Measurements from ENCODE around the gene PLCB1.

The PLCB1 gene

DNA sequence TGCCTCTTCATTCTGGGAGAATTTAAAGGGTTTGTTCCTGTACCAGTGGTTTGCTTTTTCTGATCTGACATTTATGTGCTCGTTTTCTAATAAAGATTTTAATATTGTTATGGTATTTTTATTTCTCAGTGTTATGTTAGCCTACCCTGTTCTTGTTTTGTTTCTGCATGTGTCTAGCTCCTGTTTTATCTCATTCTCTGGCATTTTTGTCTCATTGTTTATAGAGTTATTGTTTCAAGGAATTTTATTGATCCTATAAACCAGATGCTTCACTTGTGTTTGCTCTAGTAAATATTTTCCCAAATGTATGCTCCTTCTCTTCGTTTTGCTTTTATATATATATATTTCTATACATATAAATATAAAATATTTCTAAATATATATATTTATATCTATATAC, 152.8 kb downstream of the PLCB1 start:
- no peak for DNase-seq (ENCODE audit: low spot score)
- no CpG with 5 or more reads among the region's 2 CpGs for WGBS, 2 donors (ENCODE audit: extremely low coverage in 2 of 2, insufficient read length in 2 of 2, insufficient replicate concordance in 1 of 2)
- H2BK5ac ChIP-seq (ENCODE audit: low read length): no peak overlapping the region

DNA sequence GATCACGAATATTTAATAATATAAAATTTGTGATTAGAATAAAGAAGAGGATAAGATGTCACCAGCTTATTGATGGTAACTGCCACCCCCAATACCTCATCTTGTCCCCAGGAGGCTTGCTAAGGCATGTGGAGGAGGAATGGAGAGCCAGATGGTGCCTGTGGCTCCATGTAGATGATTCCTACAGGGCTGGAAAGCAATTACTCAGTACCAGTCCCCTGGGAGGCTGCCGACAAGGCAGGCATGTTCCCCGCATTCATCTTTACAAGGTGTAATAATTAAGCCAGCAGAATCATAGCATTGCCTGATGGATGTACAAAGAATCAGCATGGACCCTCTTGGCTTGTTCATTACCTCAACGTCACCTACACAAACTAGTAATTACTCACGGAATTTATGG, 155.3 kb downstream of the PLCB1 start:
- H2BK120ac ChIP-seq (ENCODE audit: low read depth, low read length): no peak overlapping the region
- H3K23ac ChIP-seq (ENCODE audit: low read depth, low read length, poor library complexity): no peak overlapping the region
- DNase-seq (ENCODE audit: low spot score): no peak
- no peak overlapping the region for H3K14ac ChIP-seq (ENCODE audit: low read length)
- no peak overlapping the region for H2BK12ac ChIP-seq (ENCODE audit: low read length)
- no peaks in the 10 kb centered on the region for H3K79me1 ChIP-seq (ENCODE audit: low read depth, low read length)
- H3K27me3 ChIP-seq (ENCODE audit: control insufficient read depth in 3 of 3, insufficient read depth in 3 of 3, low read depth in 1 of 3, low read length in 3 of 3): no peaks in the 10 kb centered on the region
- H4K91ac ChIP-seq (ENCODE audit: low read depth, low read length, poor library complexity): no peak overlapping the region
- WGBS, 2 donors (ENCODE audit: extremely low coverage in 2 of 2, insufficient read length in 2 of 2, insufficient replicate concordance in 1 of 2): 100% methylated on average over 1 of the region's 5 CpGs; no CpG with 5 or more reads in 1 of the 2 donors
- H3K4me3 ChIP-seq (ENCODE audit: low read length in 2 of 2): no peak overlapping the region
- no peak overlapping the region for H3K9ac ChIP-seq (ENCODE audit: low read depth, low read length, poor library complexity)
- no peaks in the 10 kb centered on the region for H3K9me3 ChIP-seq (replicated peaks in 1 of 2; ENCODE audit: control insufficient read depth in 2 of 2, insufficient read depth in 1 of 2, low read depth in 1 of 2, low read length in 2 of 2)
- no peak overlapping the region for H2AK5ac ChIP-seq (ENCODE audit: low read depth, low read length)
- H3K18ac ChIP-seq (ENCODE audit: low read length): peak overlapping the region; percentile 3
- H3K4me1 ChIP-seq (ENCODE audit: control insufficient read depth in 2 of 2, insufficient read depth in 1 of 2, low read depth in 1 of 2, low read length in 2 of 2): no peaks in the 10 kb centered on the region
- no peak overlapping the region for H3K4me2 ChIP-seq (ENCODE audit: insufficient read depth, low read length, poor library complexity, severe bottlenecking)
- H2BK5ac ChIP-seq (ENCODE audit: low read length): no peak overlapping the region
- H2BK15ac ChIP-seq (ENCODE audit: low read length): no peak overlapping the region
- no peak overlapping the region for H3K4ac ChIP-seq (ENCODE audit: low read length)
- no peak overlapping the region for H2AFZ ChIP-seq (ENCODE audit: low read length)
- no peak overlapping the region for H3K27ac ChIP-seq (replicated peaks; ENCODE audit: low read length)
- no peak overlapping the region for H4K8ac ChIP-seq (ENCODE audit: low read depth, low read length)
- no peaks in the 10 kb centered on the region for H3K36me3 ChIP-seq (replicated peaks in 1 of 2; ENCODE audit: control insufficient read depth in 2 of 2, insufficient read depth in 2 of 2, low read length in 2 of 2)

More for the DNA sequence above, 152.8 kb downstream of the PLCB1 start:
- H3K79me1 ChIP-seq (ENCODE audit: low read depth, low read length): no peaks in the 10 kb centered on the region
- no peaks in the 10 kb centered on the region for H3K27me3 ChIP-seq (ENCODE audit: control insufficient read depth in 3 of 3, insufficient read depth in 3 of 3, low read depth in 1 of 3, low read length in 3 of 3)
- H2BK15ac ChIP-seq (ENCODE audit: low read length): no peak overlapping the region
- no peak overlapping the region for H3K18ac ChIP-seq (ENCODE audit: low read length)
- no peak overlapping the region for H2BK120ac ChIP-seq (ENCODE audit: low read depth, low read length)
- no peak overlapping the region for H3K4ac ChIP-seq (ENCODE audit: low read length)
- H2AK5ac ChIP-seq (ENCODE audit: low read depth, low read length): no peak overlapping the region
- H2AFZ ChIP-seq (ENCODE audit: low read length): no peak overlapping the region
- no peaks in the 10 kb centered on the region for H3K9me3 ChIP-seq (replicated peaks in 1 of 2; ENCODE audit: control insufficient read depth in 2 of 2, insufficient read depth in 1 of 2, low read depth in 1 of 2, low read length in 2 of 2)
- H3K4me2 ChIP-seq (ENCODE audit: insufficient read depth, low read length, poor library complexity, severe bottlenecking): no peak overlapping the region
- no peak overlapping the region for H4K91ac ChIP-seq (ENCODE audit: low read depth, low read length, poor library complexity)
- H3K36me3 ChIP-seq (replicated peaks in 1 of 2; ENCODE audit: control insufficient read depth in 2 of 2, insufficient read depth in 2 of 2, low read length in 2 of 2): no peaks in the 10 kb centered on the region
- H3K9ac ChIP-seq (ENCODE audit: low read depth, low read length, poor library complexity): no peak overlapping the region
- H3K27ac ChIP-seq (replicated peaks; ENCODE audit: low read length): no peak overlapping the region
- H3K4me1 ChIP-seq (ENCODE audit: control insufficient read depth in 2 of 2, insufficient read depth in 1 of 2, low read depth in 1 of 2, low read length in 2 of 2): no peaks in the 10 kb centered on the region
- H2BK12ac ChIP-seq (ENCODE audit: low read length): no peak overlapping the region
- no peak overlapping the region for H3K4me3 ChIP-seq (ENCODE audit: low read length in 2 of 2)
- no peak overlapping the region for H3K14ac ChIP-seq (ENCODE audit: low read length)
- no peak overlapping the region for H3K23ac ChIP-seq (ENCODE audit: low read depth, low read length, poor library complexity)
- no peak overlapping the region for H4K8ac ChIP-seq (ENCODE audit: low read depth, low read length)

DNA sequence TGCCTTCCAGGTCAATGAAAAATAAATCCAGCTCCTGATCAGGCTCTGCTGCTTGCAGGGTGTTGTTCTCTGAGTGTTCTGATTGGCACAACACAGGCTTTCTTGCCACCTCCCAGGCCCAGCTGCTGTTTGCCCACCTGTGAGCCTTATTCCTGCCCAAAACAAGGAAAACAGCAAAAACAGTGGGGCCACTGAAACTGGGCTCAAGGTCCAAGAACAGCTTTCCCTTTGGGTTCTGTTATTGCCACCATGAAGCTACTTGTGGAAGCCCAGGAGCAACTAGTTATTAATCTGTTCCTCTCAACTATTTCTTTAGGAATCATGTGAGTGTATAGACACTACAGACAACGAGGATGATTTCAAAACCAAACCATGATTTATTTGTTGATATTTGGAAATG, 159.1 kb downstream of the PLCB1 start:
- DNase-seq (ENCODE audit: low spot score): no peak
- no peak overlapping the region for H3K4me2 ChIP-seq (ENCODE audit: insufficient read depth, low read length, poor library complexity, severe bottlenecking)
- H3K9ac ChIP-seq (ENCODE audit: low read depth, low read length, poor library complexity): no peak overlapping the region
- H3K4ac ChIP-seq (ENCODE audit: low read length): no peak overlapping the region
- H2BK5ac ChIP-seq (ENCODE audit: low read length): no peak overlapping the region
- H3K4me3 ChIP-seq (ENCODE audit: low read length in 2 of 2): no peak overlapping the region
- no peak overlapping the region for H3K14ac ChIP-seq (ENCODE audit: low read length)
- H3K27me3 ChIP-seq (ENCODE audit: control insufficient read depth in 3 of 3, insufficient read depth in 3 of 3, low read depth in 1 of 3, low read length in 3 of 3): no peaks in the 10 kb centered on the region
- H2BK15ac ChIP-seq (ENCODE audit: low read length): no peak overlapping the region
- H3K9me3 ChIP-seq (replicated peaks in 1 of 2; ENCODE audit: control insufficient read depth in 2 of 2, insufficient read depth in 1 of 2, low read depth in 1 of 2, low read length in 2 of 2): no peaks in the 10 kb centered on the region
- no peak overlapping the region for H3K23ac ChIP-seq (ENCODE audit: low read depth, low read length, poor library complexity)
- no peak overlapping the region for H2BK12ac ChIP-seq (ENCODE audit: low read length)
- H4K91ac ChIP-seq (ENCODE audit: low read depth, low read length, poor library complexity): no peak overlapping the region
- H3K4me1 ChIP-seq (ENCODE audit: control insufficient read depth in 2 of 2, insufficient read depth in 1 of 2, low read depth in 1 of 2, low read length in 2 of 2): no peaks in the 10 kb centered on the region
- H3K36me3 ChIP-seq (replicated peaks in 1 of 2; ENCODE audit: control insufficient read depth in 2 of 2, insufficient read depth in 2 of 2, low read length in 2 of 2): no peaks in the 10 kb centered on the region
- H3K79me1 ChIP-seq (ENCODE audit: low read depth, low read length): no peaks in the 10 kb centered on the region
- H2AFZ ChIP-seq (ENCODE audit: low read length): no peak overlapping the region
- H3K18ac ChIP-seq (ENCODE audit: low read length): no peak overlapping the region
- no peak overlapping the region for H3K27ac ChIP-seq (replicated peaks; ENCODE audit: low read length)
- no peak overlapping the region for H4K8ac ChIP-seq (ENCODE audit: low read depth, low read length)
- WGBS, 2 donors (ENCODE audit: extremely low coverage in 2 of 2, insufficient read length in 2 of 2, insufficient replicate concordance in 1 of 2): no CpG with 5 or more reads among the region's 1 CpG
- no peak overlapping the region for H2AK5ac ChIP-seq (ENCODE audit: low read depth, low read length)
- no peak overlapping the region for H2BK120ac ChIP-seq (ENCODE audit: low read depth, low read length)

DNA sequence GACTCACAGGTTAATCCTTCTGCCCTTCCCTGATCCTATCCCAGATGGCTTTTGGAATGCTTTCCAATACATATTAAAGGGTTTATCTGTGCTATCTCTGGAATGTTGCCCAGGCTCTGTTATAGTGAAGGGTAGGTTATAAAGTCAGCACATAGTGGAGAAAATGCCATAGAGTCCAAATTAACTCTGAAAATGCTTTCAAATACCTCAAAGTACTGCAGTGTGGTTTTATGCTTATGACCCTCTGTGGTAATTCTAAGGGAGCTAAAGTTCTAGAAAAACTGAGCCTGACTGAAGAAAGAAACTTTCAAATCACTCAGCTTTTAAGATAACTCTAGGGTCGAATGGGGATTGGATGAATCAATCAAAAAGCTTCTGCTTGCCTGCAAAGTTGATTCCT, 159.8 kb downstream of the PLCB1 start:
- no peak overlapping the region for H3K23ac ChIP-seq (ENCODE audit: low read depth, low read length, poor library complexity)
- no peak overlapping the region for H4K91ac ChIP-seq (ENCODE audit: low read depth, low read length, poor library complexity)
- no peak for DNase-seq (ENCODE audit: low spot score)
- H3K18ac ChIP-seq (ENCODE audit: low read length): no peak overlapping the region
- no peaks in the 10 kb centered on the region for H3K79me1 ChIP-seq (ENCODE audit: low read depth, low read length)
- H3K9me3 ChIP-seq (replicated peaks in 1 of 2; ENCODE audit: control insufficient read depth in 2 of 2, insufficient read depth in 1 of 2, low read depth in 1 of 2, low read length in 2 of 2): no peaks in the 10 kb centered on the region
- no peak overlapping the region for H3K4ac ChIP-seq (ENCODE audit: low read length)
- H4K8ac ChIP-seq (ENCODE audit: low read depth, low read length): no peak overlapping the region
- H3K27me3 ChIP-seq (ENCODE audit: control insufficient read depth in 3 of 3, insufficient read depth in 3 of 3, low read depth in 1 of 3, low read length in 3 of 3): no peaks in the 10 kb centered on the region
- no peak overlapping the region for H3K9ac ChIP-seq (ENCODE audit: low read depth, low read length, poor library complexity)
- H2AFZ ChIP-seq (ENCODE audit: low read length): no peak overlapping the region
- WGBS, 2 donors (ENCODE audit: extremely low coverage in 2 of 2, insufficient read length in 2 of 2, insufficient replicate concordance in 1 of 2): no CpG with 5 or more reads among the region's 1 CpG
- H2BK5ac ChIP-seq (ENCODE audit: low read length): no peak overlapping the region
- no peak overlapping the region for H2BK12ac ChIP-seq (ENCODE audit: low read length)
- H3K4me1 ChIP-seq (ENCODE audit: control insufficient read depth in 2 of 2, insufficient read depth in 1 of 2, low read depth in 1 of 2, low read length in 2 of 2): no peaks in the 10 kb centered on the region
- no peak overlapping the region for H2BK120ac ChIP-seq (ENCODE audit: low read depth, low read length)
- H2BK15ac ChIP-seq (ENCODE audit: low read length): no peak overlapping the region
- H3K14ac ChIP-seq (ENCODE audit: low read length): no peak overlapping the region
- no peaks in the 10 kb centered on the region for H3K36me3 ChIP-seq (replicated peaks in 1 of 2; ENCODE audit: control insufficient read depth in 2 of 2, insufficient read depth in 2 of 2, low read length in 2 of 2)
- no peak overlapping the region for H3K27ac ChIP-seq (replicated peaks; ENCODE audit: low read length)
- no peak overlapping the region for H3K4me2 ChIP-seq (ENCODE audit: insufficient read depth, low read length, poor library complexity, severe bottlenecking)
- H2AK5ac ChIP-seq (ENCODE audit: low read depth, low read length): no peak overlapping the region
- no peak overlapping the region for H3K4me3 ChIP-seq (ENCODE audit: low read length in 2 of 2)

Data from neuronal stem cell (in vitro differentiated cells).